Measurements from ENCODE around the gene BCL11A. TPM values are rescaled to one million over a fixed set of nuclear protein-coding genes. Genes with fewer than 3 reads are reported as not detected.

Gene BCL11A
- polyA plus RNA-seq, 3 donors = 8.7 to 15.6 (median 11.1) TPM

DNA sequence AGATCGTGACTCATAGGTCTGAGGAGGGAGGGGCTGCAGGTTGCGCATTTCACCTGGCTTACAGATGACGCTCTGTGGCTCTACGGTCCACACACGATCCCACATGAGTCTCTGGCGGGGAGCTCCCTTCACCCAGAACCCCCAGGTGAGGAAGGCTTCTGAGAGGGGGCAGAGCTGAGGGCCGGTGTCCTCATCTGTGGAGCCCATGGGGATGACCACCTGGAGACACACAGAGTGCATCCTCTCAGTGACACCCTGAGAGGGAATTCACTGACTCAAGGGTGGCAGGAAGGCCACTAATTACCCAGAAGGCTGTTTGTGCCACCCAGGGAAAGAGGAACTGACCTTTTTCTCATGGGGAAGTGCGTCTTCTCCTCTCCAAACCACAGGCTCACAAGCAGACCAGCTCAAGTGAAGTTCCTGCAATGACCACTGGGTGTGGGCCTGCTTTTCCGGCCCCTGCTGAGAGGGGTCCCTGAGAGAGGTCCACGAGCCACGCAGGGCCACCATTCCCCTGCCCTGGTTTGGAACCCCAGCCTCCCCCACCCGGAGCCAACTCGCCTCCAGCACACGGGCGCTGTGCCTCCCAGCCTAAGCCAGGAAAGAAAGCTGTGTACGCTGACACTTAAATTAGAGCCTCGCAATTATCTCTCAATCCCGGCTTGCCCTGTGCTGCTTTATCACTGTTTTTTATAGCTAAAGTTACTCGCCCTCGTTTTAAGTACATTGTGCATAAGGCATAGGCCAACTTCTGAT is 114.1 kb downstream of the BCL11A start:
- Histone ChIP-seq H3K4me2 (replicated peaks; ENCODE audit: extremely low read depth, low read length, poor library complexity, severe bottlenecking) (peak overlapping the region; percentile 74), H3K79me2 (ENCODE audit: insufficient read depth, low read length) (no peaks in the 10 kb centered on the region), H3K36me3 (replicated peaks in 1 of 2; ENCODE audit: control insufficient read depth in 1 of 2, insufficient read depth in 2 of 2, low read length in 2 of 2) (no peaks in the 10 kb centered on the region), H4K20me1 (ENCODE audit: insufficient read depth, low read length) (no peaks in the 10 kb centered on the region), H3K4me1 (ENCODE audit: control insufficient read depth in 1 of 2, insufficient read depth in 2 of 2, low read length in 2 of 2) (peaks cover 26 to 43% of the 10 kb centered on the region in 2 donors), H3K27ac (ENCODE audit: low read depth in 1 of 2, low read length in 2 of 2) (peak overlapping the region; percentile 84 to 94), H3K9ac (ENCODE audit: insufficient read depth, low read length, poor library complexity, severe bottlenecking) (peak overlapping the region; percentile 58), H3K27me3 (ENCODE audit: control insufficient read depth in 2 of 2, insufficient read depth in 2 of 2, low read length in 2 of 2) (no peaks in the 10 kb centered on the region), H3K9me3 (replicated peaks in 1 of 2; ENCODE audit: control insufficient read depth in 1 of 2, insufficient read depth in 1 of 2, low read length in 2 of 2) (no peaks in the 10 kb centered on the region), H3K4me3 (replicated peaks in 1 of 3; ENCODE audit: low read depth in 2 of 3, low read length in 3 of 3) (peak overlapping the region in 2 of 3 experiments; percentile 2 to 61), H2AFZ (ENCODE audit: insufficient read depth, low read depth, low read length, poor library complexity, severe bottlenecking) (peak overlapping the region; percentile 87)
- Mint-ChIP-seq H3K27ac (peak overlapping the region; percentile 93 to 99 (median 96)), H3K9me3 (peaks cover 0 to 3% (median 0%) of the 10 kb centered on the region in 7 donors), H3K4me1 (peaks cover 49% of the 10 kb centered on the region), H3K27me3 (ENCODE audit: low read depth in 3 of 3) (peaks cover 0 to 1% (median 0%) of the 10 kb centered on the region in 3 donors), H3K4me3 (peak overlapping the region; percentile 70 to 91), H3K36me3 (peaks cover 0 to 3% of the 10 kb centered on the region in 2 donors)
- WGBS (ENCODE audit: insufficient coverage) = 23% methylated on average over 15 of the region's 20 CpGs
- TF ChIP-seq, protein P1, sequence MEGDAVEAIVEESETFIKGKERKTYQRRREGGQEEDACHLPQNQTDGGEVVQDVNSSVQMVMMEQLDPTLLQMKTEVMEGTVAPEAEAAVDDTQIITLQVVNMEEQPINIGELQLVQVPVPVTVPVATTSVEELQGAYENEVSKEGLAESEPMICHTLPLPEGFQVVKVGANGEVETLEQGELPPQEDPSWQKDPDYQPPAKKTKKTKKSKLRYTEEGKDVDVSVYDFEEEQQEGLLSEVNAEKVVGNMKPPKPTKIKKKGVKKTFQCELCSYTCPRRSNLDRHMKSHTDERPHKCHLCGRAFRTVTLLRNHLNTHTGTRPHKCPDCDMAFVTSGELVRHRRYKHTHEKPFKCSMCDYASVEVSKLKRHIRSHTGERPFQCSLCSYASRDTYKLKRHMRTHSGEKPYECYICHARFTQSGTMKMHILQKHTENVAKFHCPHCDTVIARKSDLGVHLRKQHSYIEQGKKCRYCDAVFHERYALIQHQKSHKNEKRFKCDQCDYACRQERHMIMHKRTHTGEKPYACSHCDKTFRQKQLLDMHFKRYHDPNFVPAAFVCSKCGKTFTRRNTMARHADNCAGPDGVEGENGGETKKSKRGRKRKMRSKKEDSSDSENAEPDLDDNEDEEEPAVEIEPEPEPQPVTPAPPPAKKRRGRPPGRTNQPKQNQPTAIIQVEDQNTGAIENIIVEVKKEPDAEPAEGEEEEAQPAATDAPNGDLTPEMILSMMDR (IDR thresholded peaks at IDR 0.05) = peak; percentile 96
- DNase-seq = peak; percentile 94 to 97 (median 94)
- intact Hi-C loops (cut with micrococcal nuclease) = loop anchor here in 1 of 2 donors (5.0 kb wide), 1 partner anchor 113 kb away; the partner anchor contains the start of gene BCL11A

- Histone ChIP-seq H3K9me3 (replicated peaks in 1 of 2; ENCODE audit: control insufficient read depth in 1 of 2, insufficient read depth in 1 of 2, low read length in 2 of 2) (no peaks in the 10 kb centered on the region), H3K9ac (ENCODE audit: insufficient read depth, low read length, poor library complexity, severe bottlenecking) (no peak overlapping the region), H3K27ac (ENCODE audit: low read depth in 1 of 2, low read length in 2 of 2) (peak overlapping the region in 1 of 2 donors; percentile 94), H2AFZ (ENCODE audit: insufficient read depth, low read depth, low read length, poor library complexity, severe bottlenecking) (no peak overlapping the region), H3K27me3 (ENCODE audit: control insufficient read depth in 2 of 2, insufficient read depth in 2 of 2, low read length in 2 of 2) (no peaks in the 10 kb centered on the region), H3K4me1 (ENCODE audit: control insufficient read depth in 1 of 2, insufficient read depth in 2 of 2, low read length in 2 of 2) (peaks cover 26 to 43% of the 10 kb centered on the region in 2 donors), H3K36me3 (replicated peaks in 1 of 2; ENCODE audit: control insufficient read depth in 1 of 2, insufficient read depth in 2 of 2, low read length in 2 of 2) (no peaks in the 10 kb centered on the region), H3K79me2 (ENCODE audit: insufficient read depth, low read length) (no peaks in the 10 kb centered on the region), H3K4me3 (replicated peaks in 1 of 3; ENCODE audit: low read depth in 2 of 3, low read length in 3 of 3) (peak overlapping the region in 1 of 3 experiments; percentile 1), H4K20me1 (ENCODE audit: insufficient read depth, low read length) (no peaks in the 10 kb centered on the region), H3K4me2 (replicated peaks; ENCODE audit: extremely low read depth, low read length, poor library complexity, severe bottlenecking) (no peak overlapping the region)
- Mint-ChIP-seq H3K9me3 (peaks cover 0 to 3% (median 0%) of the 10 kb centered on the region in 7 donors), H3K4me1 (peaks cover 49% of the 10 kb centered on the region), H3K4me3 (no peak overlapping the region), H3K27ac (peak overlapping the region; percentile 93 to 99 (median 96)), H3K36me3 (peaks cover 0 to 3% of the 10 kb centered on the region in 2 donors), H3K27me3 (ENCODE audit: low read depth in 3 of 3) (peaks cover 0 to under 1% (median 0%) of the 10 kb centered on the region in 3 donors)
- no CpG with 5 or more reads among the region's 6 CpGs for WGBS (ENCODE audit: insufficient coverage)
- DNase-seq = no peak
- intact Hi-C loops (cut with micrococcal nuclease) = loop anchor here in 1 of 2 donors (5.0 kb wide), 1 partner anchor 114 kb away; the partner anchor contains the start of gene BCL11A
- TF ChIP-seq, protein P1 (IDR thresholded peaks at IDR 0.05) = no peak
Measured at GRCh38 chr2:60438653-60439052, 114.8 kb downstream of the BCL11A start.
